Fibroblast of upper back skin (primary cell): ENCODE results near the gene FMC1.

Experiments
- DNase-seq: peaks from one replicate; pipeline ENCODE4 v3.0.0-alpha.2; 2013

The FMC1 gene

DNA sequence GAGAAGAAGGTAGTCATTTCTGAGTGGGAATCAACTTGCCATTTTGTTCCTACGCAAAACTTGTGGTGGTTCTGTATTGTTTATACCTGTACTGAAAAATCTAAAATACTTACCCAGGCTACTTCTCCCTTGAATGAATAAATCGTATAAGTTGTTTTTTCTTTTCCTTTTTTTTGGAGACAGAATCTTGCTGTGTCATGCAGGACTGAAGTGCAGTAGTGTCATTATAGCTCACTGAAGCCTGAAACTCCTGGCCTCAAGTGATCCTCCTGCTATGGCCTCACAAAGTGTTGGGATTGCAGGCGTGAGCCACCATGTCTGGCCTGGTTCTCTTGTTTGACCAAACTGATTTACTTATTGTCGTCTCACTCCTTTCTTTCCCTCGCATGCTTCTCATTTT is 46.5 kb downstream of the FMC1 start:
- no peak for DNase-seq

DNA sequence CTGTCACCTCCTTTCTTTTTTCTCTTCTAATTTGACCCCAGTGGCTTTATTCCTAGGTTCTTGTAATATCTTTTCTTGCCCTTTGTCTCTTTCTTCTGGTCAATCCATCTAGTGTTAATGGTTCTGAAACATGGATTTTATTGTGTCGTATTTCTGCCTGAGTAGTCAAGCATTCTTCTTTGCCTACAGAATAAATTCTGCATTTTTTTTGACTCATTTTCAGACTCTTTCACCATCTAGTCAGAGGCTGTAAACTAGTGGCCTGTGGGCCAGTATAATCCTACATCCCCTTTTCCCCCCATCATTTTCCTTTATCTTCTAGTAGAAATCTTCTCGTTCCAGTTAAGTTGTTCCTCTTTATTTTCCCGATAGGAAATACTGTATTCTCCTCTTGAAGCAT is 48.0 kb downstream of the FMC1 start:
- no peak for DNase-seq

DNA sequence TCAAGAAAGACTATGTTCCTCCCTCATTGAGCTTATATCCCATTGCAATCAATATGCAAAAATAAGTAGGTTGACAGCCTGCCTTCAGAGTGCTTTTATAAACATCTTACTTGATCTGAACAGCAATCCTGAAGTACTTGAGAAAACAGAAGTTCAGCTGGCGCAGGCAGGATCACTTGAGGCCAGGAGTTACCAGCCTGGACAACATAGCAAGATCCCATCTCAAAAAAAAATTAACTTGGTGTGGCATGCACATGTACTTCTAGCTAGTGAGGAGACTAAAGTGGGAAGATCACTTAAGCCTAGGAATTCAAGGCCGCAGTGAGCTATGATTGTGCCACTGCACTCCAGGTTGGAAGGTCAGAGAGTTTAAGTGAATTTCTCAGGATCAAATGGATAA is 48.6 kb downstream of the FMC1 start:
- DNase-seq: no peak

DNA sequence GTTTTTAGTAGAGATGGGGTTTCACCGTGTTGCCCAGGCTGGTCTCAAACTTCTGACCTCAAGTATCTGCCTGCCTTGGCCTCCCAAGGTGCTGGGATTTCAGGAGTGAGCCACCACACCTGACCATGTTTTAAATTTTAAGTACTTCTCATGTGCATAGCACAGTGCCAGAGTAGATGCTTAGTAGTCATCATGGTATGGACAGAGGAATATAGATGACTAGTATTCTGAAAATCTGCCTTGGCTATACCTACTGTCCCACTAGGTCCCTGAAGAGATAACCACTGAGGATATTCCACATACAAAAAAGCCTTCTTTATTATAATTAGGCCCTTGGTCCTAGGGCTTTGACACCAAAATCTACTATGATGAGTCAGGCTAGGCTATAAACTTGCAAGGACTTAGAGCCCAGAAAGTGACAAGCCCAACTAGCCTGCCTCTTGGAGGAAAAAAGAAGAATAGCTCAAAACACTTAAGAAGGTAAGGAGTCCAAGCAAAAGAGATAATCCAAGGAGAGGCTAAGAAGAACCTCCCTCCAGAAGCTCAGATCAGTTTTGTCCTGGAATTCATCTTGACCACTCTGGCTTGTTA is 52.6 kb downstream of the FMC1 start:
- DNase-seq: no peak

DNA sequence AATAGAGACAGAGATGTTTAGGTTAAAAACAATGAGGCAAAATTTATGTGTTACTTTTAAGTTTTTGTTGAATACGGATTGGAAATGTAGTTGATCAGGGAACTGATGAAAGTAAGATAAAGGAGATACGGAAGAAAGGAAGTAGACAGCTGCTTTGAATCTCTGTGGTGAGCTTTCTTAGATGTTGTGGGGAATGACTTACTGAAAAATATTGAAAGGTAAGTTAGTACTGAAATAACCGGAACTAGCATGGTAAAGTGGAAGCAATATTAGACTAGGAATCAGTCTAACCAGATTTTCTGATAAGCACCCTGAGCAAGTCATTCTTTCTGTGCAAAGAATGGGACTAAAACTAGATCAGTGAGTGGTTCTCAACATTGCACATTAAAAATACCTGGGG is 53.4 kb downstream of the FMC1 start:
- no peak for DNase-seq
